Endometrial microvascular endothelial cells (primary cell): Measurements from ENCODE around the gene SLC6A4. TPM values are rescaled to one million over a fixed set of nuclear protein-coding genes. Genes with fewer than 3 reads are reported as not detected.
"Not testable (repeated sequence)": the region's sequence is repeated elsewhere in the genome, so short reads cannot be mapped to it uniquely, and the experiment has no call there.

Experiments
- in situ Hi-C: cut with HindIII; loops from 2 replicates; pipeline ENCODE4 v1.10.0; 2017; ENCODE audit warnings: low sequenced_read_pairs, low pct_unique_long_range_greater_than_20kb; ENCODE audit errors: inconsistent ontology term
- total RNA-seq: library from RNA; depleted of rRNA; stranded (reverse); fragments of >200 nt; gene quantifications from one replicate; pipeline ENCODE4 v1.2.3, GENCODE V29; 2015; ENCODE audit errors: inconsistent ontology term

SLC6A4 gene
- total RNA-seq, 1 donor from 2014 or later = not detected

DNA sequence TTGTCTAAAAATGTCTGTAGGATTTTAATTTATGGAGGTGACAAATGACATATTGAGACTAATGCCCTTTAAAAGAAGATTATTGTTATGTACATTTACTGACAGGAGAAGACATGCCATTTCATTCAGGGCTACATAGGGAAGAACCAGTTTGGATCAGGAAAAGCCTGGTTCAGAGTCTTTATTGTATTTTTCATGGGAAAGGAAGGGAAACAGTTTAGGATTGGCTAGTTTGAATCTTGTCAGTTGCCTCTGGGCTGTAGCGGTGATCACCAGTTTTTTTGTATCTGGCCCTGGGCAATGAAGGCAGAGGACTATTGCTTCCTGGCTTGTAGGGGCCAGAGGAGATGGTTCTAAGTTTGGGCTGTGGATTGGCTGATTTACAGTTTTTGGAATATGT lies 87.1 kb downstream of the SLC6A4 start:
- in situ Hi-C loops = no loop called here

GRCh38 chr17:30147860-30148259 lies 87.6 kb downstream of the SLC6A4 start:
- in situ Hi-C loops = not testable (repeated sequence)

Other genes starting within 250 kb of the SLC6A4 start
- 4.3 TPM for gene NSRP1, start 118.9 kb downstream of the SLC6A4 start, total RNA-seq
- gene BLMH, start 56.2 kb upstream of the SLC6A4 start, total RNA-seq = 37.7 TPM
- gene TMIGD1, start 98.4 kb upstream of the SLC6A4 start, total RNA-seq = not detected
- gene CPD, start 143.2 kb upstream of the SLC6A4 start, total RNA-seq = 113 TPM
- 11.4 TPM for gene GOSR1, start 241.7 kb upstream of the SLC6A4 start, total RNA-seq